CD1c-positive myeloid dendritic cell (primary cell): Measurements from ENCODE around the gene RAB8B.

Experiments
- DNase-seq: peaks from one replicate; pipeline ENCODE4 v3.0.0-alpha.2; 2016; ENCODE audit errors: extremely low spot score

The RAB8B gene

GRCh38 chr15:63188926-63189871, at the start of gene RAB8B:
TSS of gene RAB8B (plus strand) at chr15:63189606. CDS start at chr15:63189625, 19 bp downstream.
- peak; percentile 98 for DNase-seq

- DNase-seq, result no peak
Measured at GRCh38 chr15:63140936-63141335, 48.5 kb upstream of the RAB8B start.

DNA sequence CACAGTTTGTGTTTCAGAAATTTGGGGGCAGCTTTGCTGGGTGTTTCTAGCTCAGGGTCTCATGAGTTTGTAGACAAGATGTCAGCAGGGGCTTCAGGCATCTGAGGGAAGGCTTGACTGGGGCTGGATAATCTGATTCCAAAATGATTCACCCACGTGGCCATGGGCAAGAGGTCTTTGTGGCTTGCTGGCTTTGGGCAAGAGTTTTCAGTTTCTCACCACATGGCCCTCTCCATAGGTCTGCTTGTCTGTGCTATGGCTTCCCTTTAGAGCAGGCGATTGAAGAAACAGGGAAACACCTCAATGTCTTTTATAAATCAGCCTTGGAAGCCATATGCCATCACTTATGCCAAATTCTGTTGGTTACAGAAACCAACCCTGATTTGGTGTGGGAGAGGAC, 44.0 kb upstream of the RAB8B start:
- DNase-seq, result no peak

- no peak for DNase-seq
Measured at GRCh38 chr15:63146684-63147083, 42.7 kb upstream of the RAB8B start.

DNA sequence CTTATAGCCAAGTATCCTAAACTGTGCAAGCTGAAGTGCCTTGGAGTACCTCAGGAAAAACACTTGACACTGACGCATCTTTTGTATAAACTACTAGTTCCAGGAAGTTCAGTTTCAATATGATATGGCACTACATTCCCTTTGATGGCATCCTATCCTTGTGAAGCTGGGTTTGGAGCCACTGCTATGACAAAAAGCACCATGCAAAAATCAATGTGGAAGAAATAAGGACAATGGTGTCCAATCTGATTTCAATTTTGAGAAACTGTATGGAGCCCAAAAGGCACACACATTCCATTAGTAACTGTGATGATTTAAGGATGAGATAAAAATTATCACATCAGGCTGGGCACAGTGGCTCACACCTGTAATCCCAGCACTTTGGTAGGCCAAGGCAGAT, 37.7 kb upstream of the RAB8B start:
- DNase-seq, result no peak

- DNase-seq, result no peak
Measured at GRCh38 chr15:63155486-63155885, 33.9 kb upstream of the RAB8B start.

GRCh38 chr15:63156086-63156710, 33.2 kb upstream of the RAB8B start:
- no peak for DNase-seq

- DNase-seq, result peak; percentile 48
Measured at GRCh38 chr15:63156755-63157117, 32.7 kb upstream of the RAB8B start.

- DNase-seq, result peak; percentile 92
Measured at GRCh38 chr15:63157118-63157843, 32.1 kb upstream of the RAB8B start, which contains the start of gene RPS27L. TSS of gene RPS27L (minus strand) at chr15:63157477. CDS start at chr15:63157405, 72 bp downstream.

DNA sequence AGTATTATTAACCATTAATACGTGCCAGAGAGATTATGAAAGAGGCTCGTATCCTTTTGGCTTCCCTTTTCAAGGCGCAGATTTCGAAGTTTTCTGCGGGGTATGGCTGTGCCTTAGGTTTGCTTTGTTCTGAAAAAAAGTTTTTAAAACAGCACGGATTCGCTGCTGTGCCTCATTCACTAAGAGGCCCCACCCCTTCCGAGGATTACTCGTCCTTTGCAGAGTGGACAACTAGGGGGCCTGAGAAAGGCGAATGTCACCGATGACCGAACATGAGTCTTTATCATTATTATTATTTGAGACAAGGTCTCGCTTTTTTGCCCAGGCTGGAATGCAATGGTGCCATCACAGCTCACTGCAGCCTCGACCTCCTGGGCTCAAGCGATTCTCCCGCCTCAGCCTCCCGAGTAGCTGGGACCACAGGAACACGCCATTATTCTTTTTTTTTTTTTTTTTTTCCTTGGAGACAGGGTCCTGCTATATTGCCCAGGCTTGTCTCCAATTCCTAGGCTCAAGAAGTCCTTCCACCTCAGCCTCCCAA, 31.4 kb upstream of the RAB8B start:
- peak; percentile 64 for DNase-seq

DNA sequence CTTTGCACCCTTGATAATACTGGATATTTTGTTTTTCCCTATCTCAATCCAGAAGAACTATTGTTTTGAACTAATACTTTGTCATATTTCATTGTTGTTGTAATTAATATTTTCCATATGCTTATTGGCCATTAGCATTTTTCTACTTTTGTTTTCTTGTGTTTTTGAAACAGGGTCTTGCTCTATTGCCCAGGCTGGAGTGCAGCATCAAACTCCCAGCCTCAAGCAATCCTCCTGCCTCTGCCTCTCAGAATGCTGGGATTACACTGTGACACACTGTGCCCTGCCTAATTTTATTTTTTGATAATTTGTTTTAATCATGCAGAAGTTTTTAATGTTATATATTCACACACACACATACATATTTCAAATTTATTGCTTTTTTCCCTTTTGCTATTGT, 28.8 kb upstream of the RAB8B start:
- DNase-seq, result no peak

DNA sequence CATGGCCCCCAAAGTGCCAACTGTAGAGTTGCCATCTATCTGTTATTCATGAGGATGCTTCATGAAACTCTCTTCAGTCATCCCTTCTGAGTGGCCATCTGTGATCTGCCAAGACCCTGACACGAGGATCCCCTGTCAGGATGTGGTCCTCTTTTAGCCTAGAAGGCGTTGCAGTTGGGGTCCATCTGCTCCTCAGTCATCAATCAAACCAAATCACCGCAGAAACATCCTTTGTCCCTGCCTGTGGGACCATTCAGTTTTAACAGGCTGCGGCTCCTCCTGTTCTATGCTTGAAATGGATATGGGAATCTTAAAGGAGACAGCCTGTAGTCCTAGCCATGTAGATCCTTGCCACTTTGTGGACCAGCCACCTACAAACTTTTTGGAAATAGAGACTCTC, 26.2 kb upstream of the RAB8B start:
- DNase-seq, result no peak

DNA sequence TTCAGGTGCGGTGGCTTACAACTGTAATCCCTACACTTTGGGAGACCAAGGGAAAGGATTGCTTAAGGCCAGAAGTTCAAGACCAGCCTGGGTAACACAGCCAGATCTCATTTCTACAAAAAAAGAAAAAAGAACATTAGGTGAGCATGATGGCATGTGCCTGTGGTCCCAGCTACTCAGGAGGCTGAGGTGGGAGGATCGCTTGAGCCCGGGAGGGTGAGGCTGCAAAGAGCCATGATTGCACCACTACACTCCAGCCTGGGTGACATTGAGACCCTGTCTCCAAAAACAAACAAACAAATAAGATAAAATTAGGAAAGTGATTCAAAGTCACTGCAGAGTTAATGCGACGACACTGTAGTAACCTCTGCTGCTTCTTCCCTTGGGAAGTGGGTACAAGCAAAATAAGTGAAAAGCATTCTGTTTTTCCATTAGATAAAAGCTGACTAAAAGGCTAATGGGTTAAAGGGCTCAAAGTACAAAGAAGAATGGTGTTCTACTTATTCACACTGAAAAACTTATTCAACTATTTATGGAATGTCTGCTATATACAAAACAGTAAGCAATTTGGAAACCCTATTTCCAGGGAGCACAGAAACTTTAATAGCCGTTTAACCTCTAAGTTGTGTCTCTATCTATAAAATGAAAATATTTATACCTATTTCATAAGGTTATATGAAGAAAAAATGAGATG, 24.1 kb upstream of the RAB8B start:
- no peak for DNase-seq

DNA sequence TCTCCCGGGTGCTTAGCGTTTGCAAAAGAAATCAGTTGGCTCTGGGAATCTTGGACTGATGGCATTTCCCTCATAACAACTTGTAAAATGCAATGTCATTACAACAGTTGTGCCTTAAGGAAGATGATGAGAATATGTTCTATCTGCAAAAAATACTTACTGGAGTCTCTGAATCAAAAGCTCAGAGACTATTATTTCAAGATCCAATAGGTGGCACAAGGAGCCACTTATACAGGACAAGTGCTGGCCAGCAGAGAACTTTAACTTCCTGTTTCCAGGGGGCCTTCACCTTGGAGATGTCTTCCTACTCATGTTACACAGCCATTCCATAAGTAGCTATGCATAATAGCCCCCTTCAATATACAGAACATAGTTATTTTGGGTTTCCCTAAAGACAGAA, 23.2 kb upstream of the RAB8B start:
- peak; percentile 48 for DNase-seq

GRCh38 chr15:63169788-63170187, 19.6 kb upstream of the RAB8B start:
- no peak for DNase-seq

- DNase-seq, result no peak
Measured at GRCh38 chr15:63172376-63172775, 17.0 kb upstream of the RAB8B start.

DNA sequence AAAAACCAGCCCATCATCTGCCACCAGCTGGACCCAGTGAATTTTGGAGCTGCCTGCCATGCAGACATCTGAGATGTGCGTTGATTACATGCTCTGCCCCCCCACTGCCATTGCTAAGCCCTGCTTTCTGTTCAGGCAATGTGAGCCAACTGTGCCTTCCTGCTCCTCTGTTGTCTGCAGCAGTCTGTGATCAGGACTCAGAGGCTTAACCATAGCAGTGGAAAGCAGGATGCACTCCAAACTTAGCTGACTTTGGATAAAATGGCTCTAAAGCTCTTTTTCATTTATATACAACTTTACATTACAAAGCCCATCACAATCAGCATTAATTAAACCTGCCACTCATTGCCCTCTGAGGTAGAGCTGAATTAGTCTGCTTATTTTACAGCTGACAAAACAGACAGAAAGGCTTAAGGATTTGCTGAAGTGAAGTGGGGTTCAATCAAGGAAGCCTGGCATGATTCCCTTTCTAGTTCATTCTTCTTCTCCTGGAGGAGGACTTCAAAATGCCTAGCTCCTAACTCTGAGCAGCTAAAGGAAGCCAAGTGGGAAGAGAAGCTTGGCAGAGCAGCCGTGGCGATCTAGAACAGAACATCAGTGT, 16.5 kb upstream of the RAB8B start:
- no peak for DNase-seq

GRCh38 chr15:63176302-63176701, 13.1 kb upstream of the RAB8B start:
- no peak for DNase-seq

DNA sequence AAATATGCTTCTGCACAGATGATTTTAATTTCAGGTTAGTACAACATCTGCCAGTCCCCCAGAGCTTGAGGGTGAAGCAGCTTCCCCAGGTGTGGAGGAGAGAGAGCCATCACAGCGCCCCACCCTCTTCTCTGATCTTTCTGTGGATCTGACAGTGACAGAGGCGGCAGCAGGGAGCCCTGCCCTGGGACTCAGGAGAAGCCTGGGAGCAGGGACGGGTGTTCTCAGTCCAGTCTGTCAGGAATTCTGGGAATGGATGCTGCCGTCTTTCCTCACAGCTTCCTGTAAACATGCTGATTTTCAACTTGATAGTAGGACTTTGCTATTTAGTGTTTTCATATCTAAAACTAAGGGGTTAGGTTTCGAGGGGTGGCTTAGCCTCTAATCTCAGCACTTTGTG, 11.4 kb upstream of the RAB8B start:
- no peak for DNase-seq

DNA sequence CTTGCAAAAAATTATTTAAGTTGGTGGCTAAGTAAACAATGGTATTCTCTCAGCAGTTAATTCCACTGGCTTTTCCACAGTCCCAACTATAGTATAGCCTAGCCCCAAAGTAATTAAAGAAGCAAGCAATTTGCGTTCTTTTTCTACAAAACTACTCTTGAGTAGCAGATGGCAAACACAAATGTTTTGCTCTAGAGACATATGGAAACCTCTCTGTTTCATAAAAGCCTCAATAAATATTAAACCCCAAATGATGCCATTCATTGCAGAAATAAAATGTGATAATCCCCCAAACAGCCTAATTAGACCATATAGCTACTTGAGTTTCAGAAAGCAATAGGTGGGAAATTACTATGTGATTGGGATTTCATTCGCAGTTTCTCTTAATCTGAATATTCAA, 8.7 kb upstream of the RAB8B start:
- no peak for DNase-seq

- peak; percentile 77 for DNase-seq
Measured at GRCh38 chr15:63181648-63182047, 7.8 kb upstream of the RAB8B start.
